GM21529 (cell line): ENCODE results near the gene SMG9.
"Not testable (repeated sequence)": the region's sequence is repeated elsewhere in the genome, so short reads cannot be mapped to it uniquely, and the experiment has no call there.

Experiments used
- ATAC-seq: cut with Tn5 transposase; IDR thresholded peaks from one replicate; pipeline ENCODE4 v1.9.1; 2021; ENCODE audit not compliant: unreplicated experiment

The SMG9 gene

GRCh38 chr19:43695985-43696704 is 58.6 kb downstream of the SMG9 start:
- no peak for ATAC-seq

GRCh38 chr19:43694553-43694952 is 60.2 kb downstream of the SMG9 start:
- no peak for ATAC-seq

- no peak for ATAC-seq
Observed at GRCh38 chr19:43692877-43693276, 61.9 kb downstream of the SMG9 start.

- no peak for ATAC-seq
Observed at GRCh38 chr19:43692385-43692784, 62.4 kb downstream of the SMG9 start.

GRCh38 chr19:43691755-43692154 is 63.0 kb downstream of the SMG9 start:
- no peak for ATAC-seq

- ATAC-seq: no peak
Observed at GRCh38 chr19:43690890-43691289, 63.9 kb downstream of the SMG9 start.

GRCh38 chr19:43690444-43690843 is 64.3 kb downstream of the SMG9 start:
- ATAC-seq: no peak

- no peak for ATAC-seq
Observed at GRCh38 chr19:43688059-43688701, 66.6 kb downstream of the SMG9 start.

- no peak for ATAC-seq
Observed at GRCh38 chr19:43687660-43687997, 67.1 kb downstream of the SMG9 start.

- ATAC-seq: no peak
Observed at GRCh38 chr19:43684326-43684725, 70.4 kb downstream of the SMG9 start.

GRCh38 chr19:43683905-43684304 is 70.9 kb downstream of the SMG9 start:
- ATAC-seq: no peak

- no peak for ATAC-seq
Observed at GRCh38 chr19:43682824-43683661, 71.7 kb downstream of the SMG9 start.

- ATAC-seq: not testable (repeated sequence)
Observed at GRCh38 chr19:43682269-43682668, 72.5 kb downstream of the SMG9 start.

GRCh38 chr19:43681821-43682220 is 72.9 kb downstream of the SMG9 start:
- ATAC-seq: no peak

GRCh38 chr19:43678512-43679261 is 76.1 kb downstream of the SMG9 start:
- ATAC-seq: no peak
